Tibial nerve (tissue), 4 donors: ENCODE data around the gene UBXN4. TPM values are rescaled to one million over a fixed set of nuclear protein-coding genes. Genes with fewer than 3 reads are reported as not detected.

ENCODE experiments used
- DNase-seq, 2 donors: peaks; one replicate each; pipeline ENCODE4 v3.0.0-alpha.2; 2019; ENCODE audit warnings: low spot score in 2 of 2
- H3K27ac ChIP-seq, 4 donors: fragments of 200-600 bp; sonication (generic) in 3 of 4; one replicate each; pipeline ENCODE4 v1.5.1; 2017 to 2019; ENCODE audit warnings: mild to moderate bottlenecking in 1 of 4
- H3K27me3 ChIP-seq, 2 donors: fragments of 200-600 bp; sonication (generic) in 1 of 2; one replicate each; pipeline versions ENCODE4 v1.5.1 to v1.6.0; 2017 to 2019
- H3K36me3 ChIP-seq, 3 donors: fragments of 200-600 bp; sonication (generic); one replicate each; pipeline ENCODE4 v1.5.1; 2018 to 2019
- H3K4me1 ChIP-seq, 4 donors: fragments of 200-600 bp; sonication (generic) in 3 of 4; one replicate each; pipeline ENCODE4 v1.5.1; 2017 to 2019
- H3K4me3 ChIP-seq, 4 donors: fragments of 200-600 bp; sonication (generic) in 3 of 4; one replicate each; pipeline ENCODE4 v1.5.1; 2017 to 2019; ENCODE audit warnings: mild to moderate bottlenecking in 1 of 4, moderate library complexity in 1 of 4
- H3K9me3 ChIP-seq, 4 donors: fragments of 200-600 bp; sonication (generic) in 3 of 4; one replicate each; pipeline ENCODE4 v1.5.1; 2017 to 2019
- CTCF ChIP-seq, 5 experiments: fragments of 200-600 bp in 3 of 5; fragments of 450-650 bp in 2 of 5; sonication (generic) in 3 of 5; IDR thresholded peaks; one replicate each; pipeline ENCODE4 v1.5.1; 2016 to 2019; ENCODE audit warnings: antibody characterized with exemption in 5 of 5, mild to moderate bottlenecking in 3 of 5, moderate library complexity in 2 of 5
- EP300 ChIP-seq, 2 donors: sonication (generic); formaldehyde crosslinking; IDR thresholded peaks; one replicate each; pipeline ENCODE4 v1.6.1; 2017; ENCODE audit warnings: antibody characterized with exemption in 2 of 2, mild to moderate bottlenecking in 1 of 2
- POLR2A ChIP-seq, 2 donors: fragments of 450-650 bp; IDR thresholded peaks; one replicate each; pipeline ENCODE4 v1.6.1; 2017; ENCODE audit warnings: antibody characterized with exemption in 2 of 2, mild to moderate bottlenecking in 2 of 2, moderate library complexity in 2 of 2
- WGBS, 2 donors: methylation state at CpG; one replicate each; pipeline ENCODE4 v1.1.5; 2018; 5-methylcytosine and 5-hydroxymethylcytosine counted together
- total RNA-seq, 4 donors: library from RNA; depleted of rRNA; stranded (reverse); fragments of >200 nt; gene quantifications; one replicate each; pipeline ENCODE4 v1.1.0, GENCODE V29; 2016

The UBXN4 gene
- total RNA-seq, 4 donors from 2014 or later: 57.6 to 72.0 (median 63.3) TPM

- Histone ChIP-seq H3K36me3 (no peaks in the 10 kb centered on the region), H3K27ac (no peak overlapping the region), H3K9me3 (no peaks in the 10 kb centered on the region), H3K4me3 (no peak overlapping the region), H3K27me3 (no peaks in the 10 kb centered on the region), H3K4me1 (no peaks in the 10 kb centered on the region)
- no peak for TF ChIP-seq CTCF (IDR thresholded peaks at IDR 0.05)
- TF ChIP-seq EP300 (IDR thresholded peaks at IDR 0.05): no peak
- no peak for TF ChIP-seq POLR2A (IDR thresholded peaks at IDR 0.05)
- 87 to 90% methylated on average over 5 of the region's 5 CpGs for WGBS, 2 donors
- DNase-seq: no peak
Measured at GRCh38 chr2:135732561-135732960, 9.1 kb upstream of the UBXN4 start.

- TF ChIP-seq EP300 (IDR thresholded peaks at IDR 0.05) (no peak), CTCF (IDR thresholded peaks at IDR 0.05) (no peak), POLR2A (IDR thresholded peaks at IDR 0.05) (no peak)
- Histone ChIP-seq H3K36me3 (no peaks in the 10 kb centered on the region), H3K4me3 (no peak overlapping the region), H3K4me1 (no peaks in the 10 kb centered on the region), H3K9me3 (no peaks in the 10 kb centered on the region), H3K27me3 (no peaks in the 10 kb centered on the region), H3K27ac (no peak overlapping the region)
- WGBS, 2 donors: 79 to 89% methylated on average over 2 of the region's 2 CpGs
- DNase-seq: no peak
Measured at GRCh38 chr2:135733045-135733444, 8.6 kb upstream of the UBXN4 start.

- no peak for DNase-seq
- Histone ChIP-seq H3K4me3 (no peak overlapping the region), H3K4me1 (no peaks in the 10 kb centered on the region), H3K36me3 (no peaks in the 10 kb centered on the region), H3K27ac (no peak overlapping the region), H3K9me3 (no peaks in the 10 kb centered on the region), H3K27me3 (no peaks in the 10 kb centered on the region)
- TF ChIP-seq POLR2A (IDR thresholded peaks at IDR 0.05) (no peak), CTCF (IDR thresholded peaks at IDR 0.05) (no peak), EP300 (IDR thresholded peaks at IDR 0.05) (no peak)
- WGBS, 2 donors: 93 to 96% methylated on average over 5 of the region's 5 CpGs
Measured at GRCh38 chr2:135736546-135736945, 5.1 kb upstream of the UBXN4 start.

DNA sequence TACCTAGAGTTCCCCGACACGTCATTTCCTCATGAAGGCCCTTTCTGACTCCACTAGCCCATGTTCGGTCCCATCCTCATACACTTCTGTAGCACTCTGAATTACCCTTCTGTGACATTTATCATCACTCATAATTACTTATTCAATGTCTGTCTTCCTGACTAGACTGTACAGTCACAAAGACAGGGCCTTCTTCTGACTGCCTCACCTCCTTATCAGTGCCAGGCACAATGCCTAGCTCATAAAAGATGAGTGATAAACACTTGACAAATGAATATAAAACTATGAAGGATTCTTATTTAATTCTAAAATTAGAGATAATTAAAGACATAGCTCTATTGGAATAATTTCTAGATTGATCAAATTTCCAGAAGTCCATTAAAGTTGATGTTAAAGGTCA lies 1.4 kb upstream of the UBXN4 start:
- TF ChIP-seq EP300 (IDR thresholded peaks at IDR 0.05): no peak
- no peak for TF ChIP-seq POLR2A (IDR thresholded peaks at IDR 0.05)
- no peak for TF ChIP-seq CTCF (IDR thresholded peaks at IDR 0.05)
- Histone ChIP-seq H3K27me3 (no peaks in the 10 kb centered on the region), H3K36me3 (no peaks in the 10 kb centered on the region), H3K4me3 (no peak overlapping the region), H3K4me1 (peaks cover 0 to 25% (median 15%) of the 10 kb centered on the region in 4 donors), H3K9me3 (no peaks in the 10 kb centered on the region), H3K27ac (no peak overlapping the region)
- WGBS, 2 donors: 94% methylated on average over 3 of the region's 3 CpGs
- DNase-seq: no peak

DNA sequence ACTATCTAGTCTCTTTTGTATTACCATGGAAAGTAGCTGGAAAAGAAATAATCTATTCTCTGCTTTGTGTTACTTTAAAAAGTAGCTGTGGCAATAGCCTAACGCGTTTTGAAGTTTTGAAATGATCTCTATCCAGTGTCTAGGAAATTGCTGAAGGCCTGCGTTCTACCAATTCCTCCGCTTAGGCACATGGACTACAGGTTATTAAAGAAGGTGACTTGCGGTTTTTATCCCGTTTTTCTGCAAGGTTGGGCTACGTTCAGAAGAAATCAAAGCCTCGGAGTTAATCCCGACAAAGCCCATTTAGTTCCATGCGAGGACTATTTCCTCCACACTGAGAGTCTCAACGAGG lies 636 bp upstream of the UBXN4 start:
- Histone ChIP-seq H3K4me1 (peaks cover 0 to 34% (median 17%) of the 10 kb centered on the region in 4 donors), H3K27me3 (no peaks in the 10 kb centered on the region), H3K27ac (peak overlapping the region; percentile 30 to 99 (median 98)), H3K4me3 (peak overlapping the region in 1 of 4 donors; percentile 81), H3K9me3 (no peaks in the 10 kb centered on the region), H3K36me3 (no peaks in the 10 kb centered on the region)
- no peak for TF ChIP-seq POLR2A (IDR thresholded peaks at IDR 0.05)
- no peak for TF ChIP-seq EP300 (IDR thresholded peaks at IDR 0.05)
- no peak for TF ChIP-seq CTCF (IDR thresholded peaks at IDR 0.05)
- 79 to 84% methylated on average over 11 of the region's 11 CpGs for WGBS, 2 donors
- no peak for DNase-seq
